Measurements from ENCODE around the gene UBE2F.

- no peak for TF ChIP-seq CTCF (IDR thresholded peaks at IDR 0.05; ENCODE audit: low read depth, low read length)
- TF ChIP-seq EZH2phosphoT487 (IDR thresholded peaks at IDR 0.05; ENCODE audit: low read depth), result no peak
These were observed 37.4 kb downstream of the UBE2F start for GRCh38 chr2:238004077-238004830.
